HFF-Myc (cell line): ENCODE measurements around the gene ADIPOQ.
"Not testable (repeated sequence)": the region's sequence is repeated elsewhere in the genome, so short reads cannot be mapped to it uniquely, and the experiment has no call there.

Source experiments
- DNase-seq: peaks from one replicate; pipeline ENCODE4 v3.0.0-alpha.2; 2011; ENCODE audit warnings: low read depth; ENCODE audit errors: extremely low read depth
- H3K4me3 ChIP-seq: replicated peaks from 2 replicates; pipeline ENCODE4 v1.5.1; 2011; ENCODE audit warnings: low read depth, mild to moderate bottlenecking, control low read depth, low read length
- CTCF ChIP-seq: IDR thresholded peaks from 2 replicates; pipeline ENCODE4 v1.5.1; 2012; ENCODE audit warnings: mild to moderate bottlenecking, low read depth, low read length, control low read depth; ENCODE audit errors: missing control alignments

ADIPOQ gene

GRCh38 chr3:186857743-186858142 is 15.2 kb downstream of the ADIPOQ start:
- TF ChIP-seq CTCF, result no peak
- no peak for DNase-seq
- H3K4me3 ChIP-seq, result no peak overlapping the region

DNA sequence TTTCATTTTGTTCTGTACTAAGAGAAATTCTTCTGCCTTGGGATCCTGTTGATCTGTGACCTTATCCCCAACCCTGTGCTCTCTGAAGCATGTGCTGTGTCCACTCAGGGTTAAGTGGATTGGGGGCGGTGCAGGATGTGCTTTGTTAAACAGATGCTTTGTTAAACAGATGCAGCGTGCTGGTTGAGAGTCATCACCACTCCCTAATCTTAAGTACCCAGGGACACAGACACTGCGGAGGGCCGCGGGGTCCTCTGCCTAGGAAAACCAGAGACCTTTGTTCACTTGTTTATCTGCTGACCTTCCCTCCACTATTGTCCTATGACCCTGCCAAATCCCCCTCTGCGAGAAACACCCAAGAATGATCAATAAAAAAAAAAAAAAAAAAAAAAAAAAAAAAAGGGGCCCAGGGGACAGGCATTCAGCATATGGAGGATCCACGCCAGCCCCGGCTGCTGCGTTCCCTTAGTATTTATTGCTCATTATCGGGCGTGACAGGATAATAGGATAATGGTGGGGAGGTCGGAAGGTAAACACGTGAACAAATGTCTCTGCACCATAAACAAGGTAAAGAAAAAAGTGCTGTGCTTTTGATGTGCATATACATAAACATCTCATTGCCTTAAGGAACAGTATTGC is 22.8 kb downstream of the ADIPOQ start:
- not testable (repeated sequence) for DNase-seq, H3K4me3 ChIP-seq

GRCh38 chr3:186866095-186866494 is 23.6 kb downstream of the ADIPOQ start:
- not testable (repeated sequence) for DNase-seq, H3K4me3 ChIP-seq

DNA sequence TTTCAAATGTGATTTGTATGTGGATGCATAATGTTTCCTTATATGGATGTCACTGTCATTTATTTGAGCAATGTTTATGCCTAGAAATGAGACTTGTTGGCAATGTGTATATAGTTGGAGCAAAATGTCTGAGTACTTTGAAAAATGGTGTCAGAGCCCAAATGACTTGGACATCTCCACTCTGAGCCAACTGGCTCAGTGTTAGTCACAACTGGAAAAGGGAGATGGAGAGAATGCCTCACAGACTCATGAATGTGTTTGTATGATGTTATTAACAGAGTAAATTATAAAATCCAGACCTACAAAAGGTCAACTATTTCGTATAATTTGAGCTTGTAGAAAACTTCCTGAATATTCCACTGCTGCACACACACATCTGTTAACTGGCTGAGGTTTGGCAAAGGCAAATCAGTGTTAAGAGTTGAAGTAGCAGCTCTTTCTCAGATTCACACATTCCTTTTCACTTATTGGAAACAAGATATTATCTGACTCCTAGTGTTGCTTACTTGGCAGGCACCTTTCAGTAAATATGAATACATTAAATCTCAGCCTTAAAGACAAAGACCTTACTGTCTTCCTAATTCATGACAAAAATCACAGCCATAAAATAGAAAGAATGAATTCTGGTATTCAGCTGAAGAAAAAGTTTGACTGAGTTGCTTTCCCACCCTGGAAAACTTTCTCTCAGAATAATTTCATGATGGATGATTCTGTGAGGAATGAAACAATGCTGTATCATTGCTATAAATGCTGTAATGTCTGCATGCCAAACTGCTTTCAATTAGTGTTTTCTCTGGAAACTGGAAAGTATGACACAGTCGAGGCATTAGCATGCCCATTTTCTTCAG is 27.0 kb downstream of the ADIPOQ start:
- no peak for DNase-seq
- no peak for TF ChIP-seq CTCF
- no peak overlapping the region for H3K4me3 ChIP-seq

DNA sequence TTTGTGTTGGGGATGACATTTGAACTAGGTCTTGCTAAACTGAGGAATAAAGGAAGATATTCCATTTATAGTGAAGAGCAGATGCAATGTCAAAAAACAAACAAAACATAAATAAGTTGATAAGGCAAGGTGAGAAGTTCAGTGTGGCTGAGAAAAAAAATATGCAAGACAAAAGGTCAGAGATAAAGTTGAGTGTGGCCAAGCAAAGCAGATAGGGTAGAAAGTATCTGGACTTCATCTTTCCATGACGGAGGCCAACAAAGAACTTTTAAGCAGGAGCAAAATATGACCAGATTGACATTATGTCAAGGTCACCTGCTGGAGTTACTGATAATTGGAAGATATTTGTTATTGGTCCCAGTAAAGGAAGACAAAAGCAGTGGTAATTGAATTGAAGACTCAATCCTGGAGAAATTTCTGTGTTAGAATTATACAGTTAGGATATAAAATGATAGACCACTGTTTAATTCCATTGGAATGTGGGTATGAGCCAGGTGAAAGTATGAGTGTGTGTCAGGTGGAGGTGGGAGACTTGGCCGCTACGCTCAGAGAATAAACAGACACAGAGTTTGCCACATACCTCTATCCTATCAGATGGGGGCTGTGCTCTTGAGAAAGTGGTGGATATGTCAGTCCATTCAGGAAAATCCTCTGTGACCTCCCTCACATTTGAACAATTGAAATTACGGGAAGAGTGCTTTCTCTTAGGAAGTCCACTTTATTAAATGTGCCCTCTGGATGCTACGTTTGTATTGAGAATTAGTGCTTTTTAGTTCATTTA is 28.1 kb downstream of the ADIPOQ start:
- no peak overlapping the region for H3K4me3 ChIP-seq
- DNase-seq, result no peak
- TF ChIP-seq CTCF, result no peak

- H3K4me3 ChIP-seq, result no peak overlapping the region
- no peak for DNase-seq
- TF ChIP-seq CTCF, result no peak
Observed at GRCh38 chr3:186871403-186871924, 29.0 kb downstream of the ADIPOQ start.

DNA sequence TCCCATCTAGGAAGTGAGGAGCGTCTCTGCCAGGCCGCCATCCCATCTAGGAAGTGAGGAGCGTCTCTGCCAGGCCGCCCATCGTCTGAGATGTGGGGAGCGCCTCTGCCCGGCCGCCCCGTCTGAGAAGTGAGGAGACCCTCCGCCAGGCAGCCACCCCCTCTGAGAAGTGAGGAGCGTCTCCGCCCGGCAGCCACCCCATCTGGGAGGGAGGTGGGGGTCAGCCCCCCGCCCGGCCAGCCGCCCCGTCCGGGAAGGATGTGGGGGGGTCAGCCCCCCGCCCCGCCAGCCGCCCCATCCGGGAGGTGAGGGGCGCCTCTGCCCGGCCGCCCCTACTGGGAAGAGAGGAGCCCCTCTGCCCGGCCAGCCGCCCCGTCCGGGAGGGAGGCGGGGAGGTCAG is 31.3 kb downstream of the ADIPOQ start:
- DNase-seq, H3K4me3 ChIP-seq: not testable (repeated sequence)

- not testable (repeated sequence) for H3K4me3 ChIP-seq, DNase-seq
Observed at GRCh38 chr3:186874216-186874615, 31.7 kb downstream of the ADIPOQ start.

DNA sequence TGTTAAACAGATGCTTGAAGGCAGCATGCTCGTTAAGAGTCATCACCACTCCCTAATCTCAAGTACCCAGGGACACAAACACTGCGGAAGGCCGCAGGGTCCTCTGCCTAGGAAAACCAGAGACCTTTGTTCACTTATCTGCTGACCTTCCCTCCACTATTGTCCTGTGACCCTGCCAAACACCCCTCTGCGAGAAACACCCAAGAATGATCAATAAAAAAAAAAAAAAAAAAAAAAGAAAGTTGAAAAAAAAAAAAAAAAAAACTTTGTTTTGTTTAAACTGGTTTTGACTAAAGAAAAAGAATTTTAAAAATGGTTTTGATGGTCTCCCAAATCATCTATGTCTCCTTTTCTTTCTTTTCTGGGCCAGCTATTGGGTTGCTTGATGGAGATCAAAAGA is 32.3 kb downstream of the ADIPOQ start:
- not testable (repeated sequence) for DNase-seq, H3K4me3 ChIP-seq
